ENCODE data around the gene PES1.

The PES1 gene

DNA sequence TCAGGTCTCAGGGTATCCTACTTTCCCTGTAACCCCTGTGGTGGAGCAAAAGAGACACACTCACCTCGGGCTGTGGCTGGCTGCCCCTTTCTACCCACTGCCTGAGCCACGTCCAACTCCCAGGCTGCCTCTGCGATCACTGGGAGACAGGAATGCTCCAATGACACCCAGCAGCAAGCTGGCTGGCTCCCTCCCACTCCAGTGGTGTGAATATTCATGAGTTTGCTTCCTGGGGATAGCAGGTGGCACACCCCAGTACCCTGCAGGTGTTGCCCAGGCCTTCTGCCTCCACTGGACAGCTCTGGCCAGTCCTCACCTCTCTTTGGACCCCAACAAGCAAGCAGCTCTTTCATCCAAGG lies 27.0 kb downstream of the PES1 start:
- H3K36me3 ChIP-seq (ENCODE audit: low read length): no peaks in the 10 kb centered on the region
- no peak overlapping the region for H2AFZ ChIP-seq (ENCODE audit: low read depth, low read length, severe bottlenecking)
- H3K4me3 ChIP-seq (ENCODE audit: insufficient read depth, low read length, poor library complexity, severe bottlenecking): no peak overlapping the region
- no peaks in the 10 kb centered on the region for H3F3A ChIP-seq (ENCODE audit: insufficient read depth)
- H3K4me2 ChIP-seq (ENCODE audit: low read depth, low read length, poor library complexity, severe bottlenecking): no peak overlapping the region
- H3K9me3 ChIP-seq (ENCODE audit: insufficient read depth, low read length): no peaks in the 10 kb centered on the region
- H4K20me1 ChIP-seq (ENCODE audit: low read depth, low read length): no peaks in the 10 kb centered on the region
- no peak for TF ChIP-seq EZH2phosphoT487 (conservative IDR thresholded peaks at IDR 0.05; ENCODE audit: low read length)
- TF ChIP-seq, protein P1, sequence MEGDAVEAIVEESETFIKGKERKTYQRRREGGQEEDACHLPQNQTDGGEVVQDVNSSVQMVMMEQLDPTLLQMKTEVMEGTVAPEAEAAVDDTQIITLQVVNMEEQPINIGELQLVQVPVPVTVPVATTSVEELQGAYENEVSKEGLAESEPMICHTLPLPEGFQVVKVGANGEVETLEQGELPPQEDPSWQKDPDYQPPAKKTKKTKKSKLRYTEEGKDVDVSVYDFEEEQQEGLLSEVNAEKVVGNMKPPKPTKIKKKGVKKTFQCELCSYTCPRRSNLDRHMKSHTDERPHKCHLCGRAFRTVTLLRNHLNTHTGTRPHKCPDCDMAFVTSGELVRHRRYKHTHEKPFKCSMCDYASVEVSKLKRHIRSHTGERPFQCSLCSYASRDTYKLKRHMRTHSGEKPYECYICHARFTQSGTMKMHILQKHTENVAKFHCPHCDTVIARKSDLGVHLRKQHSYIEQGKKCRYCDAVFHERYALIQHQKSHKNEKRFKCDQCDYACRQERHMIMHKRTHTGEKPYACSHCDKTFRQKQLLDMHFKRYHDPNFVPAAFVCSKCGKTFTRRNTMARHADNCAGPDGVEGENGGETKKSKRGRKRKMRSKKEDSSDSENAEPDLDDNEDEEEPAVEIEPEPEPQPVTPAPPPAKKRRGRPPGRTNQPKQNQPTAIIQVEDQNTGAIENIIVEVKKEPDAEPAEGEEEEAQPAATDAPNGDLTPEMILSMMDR (IDR thresholded peaks at IDR 0.05; ENCODE audit: insufficient read depth, low read length, poor library complexity, severe bottlenecking): no peak
- no peaks in the 10 kb centered on the region for H3K27me3 ChIP-seq (ENCODE audit: low read length)
- H3K9ac ChIP-seq (ENCODE audit: low read length): no peak overlapping the region
- H3K9me2 ChIP-seq (replicated peaks; ENCODE audit: insufficient read depth, low read length): no peaks in the 10 kb centered on the region
- H3K79me2 ChIP-seq (ENCODE audit: insufficient read depth, low read length): no peaks in the 10 kb centered on the region
- H3K27ac ChIP-seq (ENCODE audit: low read depth, low read length): no peak overlapping the region

- Histone ChIP-seq H3K9me2 (replicated peaks; ENCODE audit: insufficient read depth, low read length) (no peaks in the 10 kb centered on the region), H3F3A (ENCODE audit: insufficient read depth) (no peaks in the 10 kb centered on the region), H3K79me2 (ENCODE audit: insufficient read depth, low read length) (no peaks in the 10 kb centered on the region)
Measured at GRCh38 chr22:30564045-30564760, 27.5 kb downstream of the PES1 start.

DNA sequence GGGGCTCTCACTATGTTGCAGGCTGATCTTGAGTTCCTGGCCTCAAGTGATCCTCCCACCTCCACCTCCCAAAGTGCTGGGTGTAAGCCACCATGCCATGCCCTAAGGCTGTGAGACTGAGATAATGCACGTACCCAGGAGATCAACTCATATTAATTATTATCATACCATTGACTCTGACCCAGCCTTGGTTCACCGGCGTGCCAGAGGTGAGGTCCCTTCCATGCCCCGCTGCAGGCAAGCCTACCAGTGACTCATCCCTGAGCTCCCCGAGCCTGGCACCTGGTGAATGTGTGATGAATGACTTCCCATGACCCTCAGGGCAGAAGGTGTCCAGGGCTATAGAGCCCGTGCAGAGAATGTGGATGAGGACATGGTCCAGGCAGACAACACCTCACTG lies 29.3 kb downstream of the PES1 start:
- Histone ChIP-seq H2AFZ (ENCODE audit: low read depth, low read length, severe bottlenecking) (no peak overlapping the region), H3K4me2 (ENCODE audit: low read depth, low read length, poor library complexity, severe bottlenecking) (no peak overlapping the region), H3K36me3 (ENCODE audit: low read length) (no peaks in the 10 kb centered on the region), H4K20me1 (ENCODE audit: low read depth, low read length) (no peaks in the 10 kb centered on the region), H3K27me3 (ENCODE audit: low read length) (no peaks in the 10 kb centered on the region), H3K9ac (ENCODE audit: low read length) (no peak overlapping the region), H3K27ac (ENCODE audit: low read depth, low read length) (no peak overlapping the region), H3K9me3 (ENCODE audit: insufficient read depth, low read length) (no peaks in the 10 kb centered on the region), H3K4me3 (ENCODE audit: insufficient read depth, low read length, poor library complexity, severe bottlenecking) (no peak overlapping the region), H3K9me2 (replicated peaks; ENCODE audit: insufficient read depth, low read length) (no peaks in the 10 kb centered on the region), H3F3A (ENCODE audit: insufficient read depth) (no peaks in the 10 kb centered on the region), H3K79me2 (ENCODE audit: insufficient read depth, low read length) (no peaks in the 10 kb centered on the region)
- TF ChIP-seq, protein P1 (IDR thresholded peaks at IDR 0.05; ENCODE audit: insufficient read depth, low read length, poor library complexity, severe bottlenecking): no peak
- no peak for TF ChIP-seq EZH2phosphoT487 (conservative IDR thresholded peaks at IDR 0.05; ENCODE audit: low read length)

More at GRCh38 chr22:30564045-30564760, 27.5 kb downstream of the PES1 start:
- Histone ChIP-seq H3K27me3 (ENCODE audit: low read length) (no peaks in the 10 kb centered on the region), H3K36me3 (ENCODE audit: low read length) (no peaks in the 10 kb centered on the region), H3K4me3 (ENCODE audit: insufficient read depth, low read length, poor library complexity, severe bottlenecking) (no peak overlapping the region), H3K9ac (ENCODE audit: low read length) (no peak overlapping the region), H2AFZ (ENCODE audit: low read depth, low read length, severe bottlenecking) (no peak overlapping the region), H3K27ac (ENCODE audit: low read depth, low read length) (no peak overlapping the region), H3K9me3 (ENCODE audit: insufficient read depth, low read length) (no peaks in the 10 kb centered on the region), H4K20me1 (ENCODE audit: low read depth, low read length) (no peaks in the 10 kb centered on the region), H3K4me2 (ENCODE audit: low read depth, low read length, poor library complexity, severe bottlenecking) (no peak overlapping the region)
- TF ChIP-seq, protein P1 (IDR thresholded peaks at IDR 0.05; ENCODE audit: insufficient read depth, low read length, poor library complexity, severe bottlenecking): no peak
- TF ChIP-seq EZH2phosphoT487 (conservative IDR thresholded peaks at IDR 0.05; ENCODE audit: low read length): no peak

All from SU-DHL-6 (cell line).